IMR-90 (cell line): ENCODE results near the gene CNDP1. TPM values are rescaled to one million over a fixed set of nuclear protein-coding genes. Genes with fewer than 3 reads are reported as not detected.

Experiments
- ATAC-seq: fragments of 200-7000 bp; cut with Tn5 transposase; 2 replicates; pipeline ENCODE4 v1.9.1; 2020; ENCODE audit warnings: low read depth, mild to moderate bottlenecking, moderate library complexity
- BruUV-seq: library from RNA; stranded (reverse); fragments of 400-500 nt; replicated peaks from 2 replicates; lab custom pipeline; 2021; lab: Mats Ljungman, UMichigan
- CTCF ChIA-PET: fragments of 300-600 bp; formaldehyde crosslinking; extraction: SDS; loops from one replicate; lab custom pipeline; 2021; ENCODE audit warnings: antibody characterized with exemption; lab: Yijun Ruan, JAX
- POLR2A ChIA-PET: fragments of 300-600 bp; sonication (Branson Sonifier 250); formaldehyde crosslinking; loops from one replicate; lab custom pipeline; 2022; ENCODE audit warnings: antibody characterized with exemption; ENCODE audit not compliant: unreplicated experiment; lab: Charles Lee
- DNase-seq: peaks from one replicate; pipeline ENCODE4 v3.0.0; 2013
- H2AFZ ChIP-seq: replicated peaks from 2 replicates; pipeline ENCODE3; 2013; ENCODE audit warnings: low read length, mild to moderate bottlenecking; ENCODE audit not compliant: poor library complexity
- H2AK5ac ChIP-seq: 2 replicates; pipeline ENCODE4 v1.6.1; 2013; ENCODE audit warnings: low read depth, low read length, inconsistent platforms
- H2AK9ac ChIP-seq: replicated peaks from 2 replicates; pipeline ENCODE3; 2013; ENCODE audit warnings: mild to moderate bottlenecking, low read depth, low read length, moderate library complexity; ENCODE audit not compliant: poor library complexity
- H2BK120ac ChIP-seq: 2 replicates; pipeline ENCODE4 v1.6.1; 2013; ENCODE audit warnings: low read depth, low read length, inconsistent platforms
- H2BK15ac ChIP-seq: 3 replicates; pipeline ENCODE4 v1.6.1; 2013; ENCODE audit warnings: low read depth, low read length, inconsistent platforms
- H2BK20ac ChIP-seq: 2 replicates; pipeline ENCODE4 v1.6.1; 2013; ENCODE audit warnings: low read depth, mild to moderate bottlenecking, inconsistent platforms, low read length, moderate library complexity
- H2BK5ac ChIP-seq: 2 replicates; pipeline ENCODE4 v1.6.1; 2013; ENCODE audit warnings: mild to moderate bottlenecking, low read depth, low read length, inconsistent platforms; ENCODE audit not compliant: poor library complexity, severe bottlenecking
- H3K14ac ChIP-seq: replicated peaks from 2 replicates; pipeline ENCODE4 v1.6.1; 2013; ENCODE audit warnings: low read depth, low read length, inconsistent platforms
- H3K18ac ChIP-seq: 2 replicates; pipeline ENCODE4 v1.6.1; 2013; ENCODE audit warnings: low read depth, low read length, control low read depth
- H3K23ac ChIP-seq: 2 replicates; pipeline ENCODE4 v1.6.1; 2013; ENCODE audit warnings: low read depth, low read length, inconsistent platforms
- H3K27ac ChIP-seq: 2 replicates; pipeline ENCODE4 v1.5.1; 2013; ENCODE audit warnings: mild to moderate bottlenecking, control low read depth, low read length; ENCODE audit not compliant: insufficient read depth
- H3K27me3 ChIP-seq: 2 replicates; pipeline ENCODE4 v1.6.1; 2013; ENCODE audit warnings: low read length; ENCODE audit not compliant: control insufficient read depth, insufficient read depth
- H3K36me3 ChIP-seq: 2 replicates; pipeline ENCODE4 v1.6.1; 2013; ENCODE audit warnings: low read length, mixed read lengths; ENCODE audit not compliant: control insufficient read depth, insufficient read depth
- H3K4ac ChIP-seq: 2 replicates; pipeline ENCODE4 v1.6.1; 2013; ENCODE audit warnings: low read depth, low read length, inconsistent platforms
- H3K4me1 ChIP-seq: 2 replicates; pipeline ENCODE4 v1.6.1; 2013; ENCODE audit warnings: low read length, mixed read lengths; ENCODE audit not compliant: control insufficient read depth, insufficient read depth
- H3K4me2 ChIP-seq: 2 replicates; pipeline ENCODE4 v1.6.1; 2013; ENCODE audit warnings: low read depth, mild to moderate bottlenecking, control low read depth, low read length, moderate library complexity
- H3K4me3 ChIP-seq: 2 replicates; pipeline ENCODE4 v1.5.1; 2013; ENCODE audit warnings: low read depth, mild to moderate bottlenecking, control low read depth, low read length, moderate library complexity; ENCODE audit not compliant: insufficient read depth
- H3K56ac ChIP-seq: 2 replicates; pipeline ENCODE4 v1.6.1; 2013; ENCODE audit warnings: low read length, inconsistent platforms; ENCODE audit not compliant: insufficient read depth; ENCODE audit errors: extremely low read depth
- H3K79me1 ChIP-seq, 2 experiments: 2 replicates each; pipeline ENCODE4 v1.6.1; 2013; ENCODE audit warnings: low read length in 2 of 2, inconsistent platforms in 1 of 2, low read depth in 1 of 2
- H3K9ac ChIP-seq: 2 replicates; pipeline ENCODE4 v1.6.1; 2013; ENCODE audit warnings: low read depth, low read length, control low read depth
- H3K9me1 ChIP-seq: 2 replicates; pipeline ENCODE4 v1.6.1; 2013; ENCODE audit warnings: low read length, inconsistent platforms; ENCODE audit not compliant: insufficient read depth
- H3K9me3 ChIP-seq: 2 replicates; pipeline ENCODE4 v1.6.1; 2013; ENCODE audit warnings: low read length; ENCODE audit not compliant: control insufficient read depth, insufficient read depth
- H4K20me1 ChIP-seq: 2 replicates; pipeline ENCODE4 v1.6.1; 2013; ENCODE audit warnings: low read length, inconsistent platforms; ENCODE audit not compliant: insufficient read depth
- H4K5ac ChIP-seq: 2 replicates; pipeline ENCODE4 v1.6.1; 2013; ENCODE audit warnings: mild to moderate bottlenecking, low read depth, low read length, control low read depth
- H4K8ac ChIP-seq, 2 experiments: 2 replicates each; pipeline ENCODE4 v1.6.1; 2013; ENCODE audit warnings: low read depth in 2 of 2, low read length in 2 of 2, control low read depth in 1 of 2, inconsistent platforms in 1 of 2
- H4K91ac ChIP-seq: 2 replicates; pipeline ENCODE4 v1.6.1; 2013; ENCODE audit warnings: low read depth, low read length, inconsistent platforms; ENCODE audit not compliant: insufficient read depth
- FOS ChIP-seq: fragments of 150-350 bp; IDR thresholded peaks from 2 replicates; pipeline ENCODE4 v1.6.1; 2016; ENCODE audit warnings: low read depth, low read length
- NFE2L2 ChIP-seq: fragments of 150-350 bp; IDR thresholded peaks from 2 replicates; pipeline ENCODE4 v1.6.1; 2016; ENCODE audit warnings: low read depth, mild to moderate bottlenecking, low read length
- POLR2A ChIP-seq: IDR thresholded peaks from 2 replicates; pipeline ENCODE4 v1.6.1; 2012; ENCODE audit warnings: mild to moderate bottlenecking, low read depth, low read length
- RAD21 ChIP-seq: IDR thresholded peaks from 2 replicates; pipeline ENCODE4 v1.6.1; 2012; ENCODE audit warnings: low read length, improper control_type of control experiment
- WGBS, 2 experiments: methylation state at CpG; one replicate each; pipeline versions ENCODE4 v1.1.5 to v1.1.7; 2013; ENCODE audit warnings: missing lambda C conversion rate in 2 of 2; ENCODE audit not compliant: insufficient read length in 1 of 2; ENCODE audit errors: extremely low coverage in 2 of 2; 5-methylcytosine and 5-hydroxymethylcytosine counted together
- dilution Hi-C: fragments of 300-500 bp; cut with HindIII; formaldehyde crosslinking; loops from one replicate; pipeline ENCODE4 v1.14.3; 2018; ENCODE audit warnings: low sequenced_read_pairs; ENCODE audit not compliant: unreplicated experiment
- in situ Hi-C: fragments of 300-500 bp; cut with MboI; formaldehyde crosslinking; loops from 3 replicates; pipeline ENCODE4 v1.14.3; 2019; ENCODE audit warnings: low sequenced_read_pairs, inconsistent platforms, mixed read lengths
- intact Hi-C: fragments of 100-400 bp; cut with micrococcal nuclease; formaldehyde crosslinking; loops from 2 replicates; pipeline ENCODE4 v1.10.0; 2022
- polyA plus RNA-seq, 3 experiments: library from polyadenylated mRNA; depleted of rRNA; stranded (reverse); fragments of >200 nt; gene quantifications; 2 replicates each; pipeline ENCODE4 v1.2.3, GENCODE V29; 2012; ENCODE audit warnings: low replicate concordance in 1 of 3
- total RNA-seq: library from RNA; depleted of rRNA; stranded (reverse); fragments of >200 nt; gene quantifications from 2 replicates; pipeline ENCODE4 v1.2.3, GENCODE V29; 2012

Gene CNDP1
- total and polyA plus RNA-seq, 2 of the 4 experiments (the other 2 are of a cell fraction) = not detected

- intact Hi-C loops = no loop called here
- no peaks in the 10 kb centered on the region for H3K79me1 ChIP-seq
- no peak overlapping the region for H3K23ac ChIP-seq
- no peak overlapping the region for H3K18ac ChIP-seq
- H2BK15ac ChIP-seq = no peak overlapping the region
- in situ Hi-C loops = no loop called here
- no peak for DNase-seq
- H3K4me2 ChIP-seq = no peak overlapping the region
- no peak overlapping the region for H3K14ac ChIP-seq
- no peak overlapping the region for H2BK120ac ChIP-seq
- WGBS, 2 experiments = 87% methylated on average over 4 of the region's 12 CpGs; no CpG with 5 or more reads in 1 of the 2 experiments
- no peak overlapping the region for H2BK5ac ChIP-seq
- no peak overlapping the region for H4K5ac ChIP-seq
- no peak overlapping the region for H2BK20ac ChIP-seq
- H3K4ac ChIP-seq = no peak overlapping the region
- H3K27me3 ChIP-seq = peaks cover 22% of the 10 kb centered on the region
- no peak overlapping the region for H2AK9ac ChIP-seq
- no peak overlapping the region for H4K8ac ChIP-seq
- no peak overlapping the region for H4K91ac ChIP-seq
- H4K20me1 ChIP-seq = no peaks in the 10 kb centered on the region
- no peak for TF ChIP-seq POLR2A
- TF ChIP-seq NFE2L2 = no peak
- no peak for TF ChIP-seq RAD21
- no peak for TF ChIP-seq FOS
- H3K4me1 ChIP-seq = no peaks in the 10 kb centered on the region
- no peak overlapping the region for H3K4me3 ChIP-seq
- H3K9me1 ChIP-seq = no peaks in the 10 kb centered on the region
- no peak overlapping the region for H2AK5ac ChIP-seq
- H3K36me3 ChIP-seq = no peaks in the 10 kb centered on the region
- dilution Hi-C loops = no loop called here
- BruUV-seq = no TSS peak
- H3K27ac ChIP-seq = no peak overlapping the region
- CTCF ChIA-PET = no interaction called here
- no peak overlapping the region for H3K56ac ChIP-seq
- no peak overlapping the region for H3K9ac ChIP-seq
- POLR2A ChIA-PET = no interaction called here
- no peak for ATAC-seq
- no peak overlapping the region for H2AFZ ChIP-seq
- H3K9me3 ChIP-seq = no peaks in the 10 kb centered on the region
Observed at GRCh38 chr18:74533666-74534065, 634 bp upstream of the CNDP1 start.
